Breast epithelium (tissue), 4 donors: ENCODE measurements around the gene HOPX. TPM values are rescaled to one million over a fixed set of nuclear protein-coding genes. Genes with fewer than 3 reads are reported as not detected.

Experiments
- DNase-seq, 2 donors: peaks; one replicate each; pipeline ENCODE4 v3.0.0-alpha.2; 2019; ENCODE audit warnings: low spot score in 2 of 2
- H3K27ac ChIP-seq, 2 donors: fragments of 200-600 bp; sonication (generic) in 1 of 2; one replicate each; pipeline ENCODE4 v1.5.1; 2016 to 2019; ENCODE audit warnings: mild to moderate bottlenecking in 1 of 2
- H3K27me3 ChIP-seq, 2 donors: fragments of 200-600 bp; sonication (generic) in 1 of 2; one replicate each; pipeline versions ENCODE4 v1.5.1 to v1.6.0; 2017 to 2019; ENCODE audit warnings: control low read depth in 1 of 2, mild to moderate bottlenecking in 1 of 2
- H3K36me3 ChIP-seq: fragments of 200-600 bp; one replicate; pipeline ENCODE4 v1.5.1; 2019
- H3K4me1 ChIP-seq, 2 donors: fragments of 200-600 bp; sonication (generic); one replicate each; pipeline ENCODE4 v1.5.1; 2016 to 2019; ENCODE audit warnings: control low read depth in 1 of 2
- H3K4me3 ChIP-seq, 3 donors: fragments of 200-600 bp; sonication (generic); 1 replicate in 2 of 3; 2 replicates in 1 of 3; pipeline ENCODE4 v1.5.1; 2016 to 2019; ENCODE audit warnings: mild to moderate bottlenecking in 3 of 3, moderate library complexity in 2 of 3
- H3K9me3 ChIP-seq, 2 donors: fragments of 200-600 bp; sonication (generic) in 1 of 2; one replicate each; pipeline ENCODE4 v1.5.1; 2016 to 2019; ENCODE audit warnings: control low read depth in 1 of 2
- POLR2A ChIP-seq: fragments of 450-650 bp; IDR thresholded peaks from one replicate; pipeline ENCODE4 v1.6.1; 2016; ENCODE audit warnings: antibody characterized with exemption, mild to moderate bottlenecking, moderate library complexity
- POLR2AphosphoS5 ChIP-seq, 3 donors: sonication (generic); formaldehyde crosslinking; IDR thresholded peaks; one replicate each; pipeline ENCODE4 v1.6.1; 2017; ENCODE audit warnings: antibody characterized with exemption in 3 of 3
- intact Hi-C: fragments of 100-400 bp; cut with DNase I; formaldehyde crosslinking; loops from one replicate; pipeline ENCODE4 v1.15.1; 2023; ENCODE audit warnings: low total_unique reads
- total RNA-seq, 3 donors: library from RNA; depleted of rRNA; stranded (reverse); fragments of >200 nt; gene quantifications; one replicate each; pipeline ENCODE4 v1.1.0, GENCODE V29; 2016
- TF ChIP-seq, protein P1 (sequence below), 3 donors: fragments of 450-650 bp; IDR thresholded peaks; one replicate each; pipeline ENCODE4 v1.5.1; 2016 to 2017; ENCODE audit warnings: antibody characterized with exemption in 3 of 3, mild to moderate bottlenecking in 3 of 3, moderate library complexity in 3 of 3

Gene HOPX
- total RNA-seq, 3 donors from 2014 or later = 3.8 to 9.8 (median 4.8) TPM

DNA sequence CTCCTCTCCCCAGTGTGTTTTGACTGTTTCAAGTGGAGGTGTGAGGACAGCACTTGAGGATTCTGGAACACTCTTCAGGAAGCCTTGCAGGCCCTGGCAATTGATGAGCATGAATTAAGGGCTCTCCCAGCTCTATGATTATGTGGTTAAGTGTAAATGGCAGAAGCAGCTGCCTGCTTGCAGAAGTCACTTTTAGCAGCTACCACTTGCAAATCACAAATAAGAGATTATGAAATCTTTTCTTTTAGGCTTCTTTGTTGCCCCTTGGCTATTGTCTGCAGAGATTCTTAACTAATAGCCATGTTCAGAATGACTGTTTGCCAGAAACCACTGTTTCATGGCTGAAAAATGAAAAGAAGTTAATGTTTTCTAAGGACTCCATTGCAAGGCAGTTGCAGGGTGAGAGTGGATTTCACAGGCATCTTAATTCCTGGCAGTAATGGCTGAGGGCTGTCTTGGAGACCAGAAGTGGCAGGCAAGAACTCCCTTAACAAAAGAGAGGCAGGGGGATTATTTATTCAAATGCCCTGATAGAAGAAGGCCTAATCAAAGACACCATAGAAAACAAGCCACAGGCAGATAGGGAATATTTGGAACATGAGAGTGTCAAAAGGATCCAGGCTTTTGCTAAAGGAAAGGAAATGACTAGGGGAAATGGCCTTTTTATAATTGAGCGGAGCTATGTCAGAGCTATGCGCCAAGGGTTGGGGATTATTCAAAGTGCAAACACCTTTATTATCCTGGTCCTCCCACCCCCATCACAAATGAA lies 8.3 kb upstream of the HOPX start:
- intact Hi-C loops = no loop called here

DNA sequence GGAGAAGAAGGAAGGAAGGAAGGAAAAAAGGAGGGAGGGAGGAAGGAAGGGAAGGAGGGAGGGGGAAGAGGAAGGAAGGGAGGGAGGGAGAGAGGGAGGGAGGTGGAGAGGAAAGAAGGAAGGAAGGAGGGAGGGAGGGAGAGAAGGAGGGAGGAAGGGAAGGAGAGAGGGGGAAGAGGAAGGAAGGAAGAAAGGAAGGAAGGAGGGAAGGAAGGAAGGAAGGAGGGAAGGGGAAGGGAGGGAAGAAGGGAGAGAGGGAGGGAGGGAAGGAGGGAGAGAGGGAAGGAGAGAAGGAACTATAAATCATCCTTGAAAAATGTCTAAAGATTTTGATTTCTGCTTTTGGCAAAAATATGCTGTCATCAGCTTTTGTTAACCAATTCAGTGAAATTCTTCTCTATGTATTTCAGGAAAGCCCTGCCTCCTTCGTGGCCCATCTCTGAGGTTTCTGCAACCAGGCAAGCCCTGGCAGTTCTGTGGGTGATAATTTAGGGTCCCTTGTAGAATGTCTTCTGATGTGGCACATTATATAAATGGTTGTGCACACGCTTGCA lies 7.1 kb upstream of the HOPX start:
- H3K9me3 ChIP-seq = no peaks in the 10 kb centered on the region
- TF ChIP-seq POLR2AphosphoS5 (IDR thresholded peaks at IDR 0.05) (no peak), POLR2A (no peak)
- TF ChIP-seq, protein P1, sequence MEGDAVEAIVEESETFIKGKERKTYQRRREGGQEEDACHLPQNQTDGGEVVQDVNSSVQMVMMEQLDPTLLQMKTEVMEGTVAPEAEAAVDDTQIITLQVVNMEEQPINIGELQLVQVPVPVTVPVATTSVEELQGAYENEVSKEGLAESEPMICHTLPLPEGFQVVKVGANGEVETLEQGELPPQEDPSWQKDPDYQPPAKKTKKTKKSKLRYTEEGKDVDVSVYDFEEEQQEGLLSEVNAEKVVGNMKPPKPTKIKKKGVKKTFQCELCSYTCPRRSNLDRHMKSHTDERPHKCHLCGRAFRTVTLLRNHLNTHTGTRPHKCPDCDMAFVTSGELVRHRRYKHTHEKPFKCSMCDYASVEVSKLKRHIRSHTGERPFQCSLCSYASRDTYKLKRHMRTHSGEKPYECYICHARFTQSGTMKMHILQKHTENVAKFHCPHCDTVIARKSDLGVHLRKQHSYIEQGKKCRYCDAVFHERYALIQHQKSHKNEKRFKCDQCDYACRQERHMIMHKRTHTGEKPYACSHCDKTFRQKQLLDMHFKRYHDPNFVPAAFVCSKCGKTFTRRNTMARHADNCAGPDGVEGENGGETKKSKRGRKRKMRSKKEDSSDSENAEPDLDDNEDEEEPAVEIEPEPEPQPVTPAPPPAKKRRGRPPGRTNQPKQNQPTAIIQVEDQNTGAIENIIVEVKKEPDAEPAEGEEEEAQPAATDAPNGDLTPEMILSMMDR (IDR thresholded peaks at IDR 0.05) = no peak
- no peaks in the 10 kb centered on the region for H3K27me3 ChIP-seq
- intact Hi-C loops = no loop called here
- no peak overlapping the region for H3K27ac ChIP-seq
- H3K36me3 ChIP-seq = no peaks in the 10 kb centered on the region
- H3K4me1 ChIP-seq = no peaks in the 10 kb centered on the region
- H3K4me3 ChIP-seq = no peak overlapping the region
- no peak for DNase-seq

More for the DNA sequence above, 8.3 kb upstream of the HOPX start:
- H3K36me3 ChIP-seq = no peaks in the 10 kb centered on the region
- H3K4me1 ChIP-seq = no peaks in the 10 kb centered on the region
- TF ChIP-seq, protein P1 (IDR thresholded peaks at IDR 0.05) = no peak
- no peak for TF ChIP-seq POLR2AphosphoS5 (IDR thresholded peaks at IDR 0.05)
- TF ChIP-seq POLR2A = no peak
- no peaks in the 10 kb centered on the region for H3K27me3 ChIP-seq
- no peak for DNase-seq
- H3K9me3 ChIP-seq = no peaks in the 10 kb centered on the region
- H3K27ac ChIP-seq = no peak overlapping the region
- no peak overlapping the region for H3K4me3 ChIP-seq

DNA sequence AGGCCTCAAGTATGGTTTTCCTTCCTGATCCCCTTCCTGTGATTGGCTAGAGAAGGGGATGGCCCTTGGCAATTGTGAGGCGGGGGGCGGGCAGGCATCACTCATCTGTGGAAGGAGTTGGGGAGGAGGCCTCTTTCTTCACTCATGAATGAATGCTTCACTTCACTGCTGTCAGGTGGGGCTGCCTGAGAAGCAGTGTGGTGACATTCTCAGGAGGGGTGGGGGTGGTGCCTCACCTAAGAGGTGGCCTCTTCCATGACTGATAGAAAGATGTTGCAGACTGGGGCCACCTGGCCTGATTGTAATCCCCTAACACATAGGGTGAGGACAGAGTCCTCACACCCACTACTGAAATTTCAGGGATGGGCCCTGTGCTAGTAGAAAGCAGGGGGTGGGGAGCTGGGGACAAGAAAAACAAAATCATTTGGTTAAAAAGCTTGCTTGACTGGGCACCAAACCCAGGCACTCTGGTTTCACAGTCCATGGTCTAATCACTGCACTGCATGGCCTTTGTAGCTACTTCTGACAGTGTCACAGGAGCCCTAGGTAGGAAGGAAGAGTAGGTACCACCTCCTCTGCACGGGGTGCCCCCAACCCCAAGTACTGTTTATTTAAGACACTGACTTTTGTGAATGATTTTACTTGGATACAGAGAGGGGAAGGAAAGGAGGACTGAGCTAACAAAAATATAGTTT lies 5.6 kb upstream of the HOPX start:
- no peak for DNase-seq
- no peaks in the 10 kb centered on the region for H3K36me3 ChIP-seq
- intact Hi-C loops = no loop called here
- no peak overlapping the region for H3K27ac ChIP-seq
- no peak overlapping the region for H3K4me3 ChIP-seq
- no peaks in the 10 kb centered on the region for H3K4me1 ChIP-seq
- H3K9me3 ChIP-seq = no peaks in the 10 kb centered on the region
- TF ChIP-seq POLR2AphosphoS5 (IDR thresholded peaks at IDR 0.05) (no peak), POLR2A (no peak)
- TF ChIP-seq, protein P1 (IDR thresholded peaks at IDR 0.05) = no peak
- no peaks in the 10 kb centered on the region for H3K27me3 ChIP-seq

DNA sequence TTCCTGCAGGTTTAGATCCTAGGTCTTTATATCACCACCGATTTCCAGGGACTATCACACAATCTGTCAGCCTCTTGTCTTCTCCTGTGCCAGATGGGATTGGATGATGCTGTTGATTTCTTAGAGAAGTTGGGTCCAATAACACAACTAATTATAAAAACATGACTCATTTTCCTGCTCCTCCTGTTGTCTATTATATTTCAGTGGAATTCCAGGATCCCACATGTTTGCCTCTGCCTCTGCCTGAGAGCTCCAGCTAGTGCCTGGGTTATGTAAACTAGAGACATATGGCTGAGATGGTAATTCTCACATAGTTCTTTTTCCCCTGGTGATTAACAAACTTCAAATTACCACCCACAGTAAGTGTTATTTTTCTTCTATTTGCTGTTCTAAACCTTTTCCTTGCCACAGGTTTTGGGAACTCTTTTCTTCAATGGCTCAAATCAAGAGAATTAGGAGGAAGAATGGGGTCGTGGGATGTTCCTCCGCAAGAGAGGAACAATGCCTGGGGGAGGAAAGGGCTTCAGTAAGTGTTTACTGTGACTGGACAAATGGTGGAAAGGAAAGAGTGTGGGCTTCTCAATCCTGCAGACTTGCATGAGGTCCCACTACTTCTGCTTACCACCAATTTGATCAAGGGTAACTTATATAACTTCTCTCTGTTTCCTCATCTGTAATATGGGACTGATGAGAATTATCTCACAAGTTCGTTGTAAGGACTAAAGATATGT lies 3.4 kb upstream of the HOPX start:
- no peaks in the 10 kb centered on the region for H3K27me3 ChIP-seq
- no peaks in the 10 kb centered on the region for H3K9me3 ChIP-seq
- no peaks in the 10 kb centered on the region for H3K36me3 ChIP-seq
- H3K4me3 ChIP-seq = no peak overlapping the region
- no peaks in the 10 kb centered on the region for H3K4me1 ChIP-seq
- TF ChIP-seq POLR2A = no peak
- TF ChIP-seq, protein P1 (IDR thresholded peaks at IDR 0.05) = no peak
- TF ChIP-seq POLR2AphosphoS5 (IDR thresholded peaks at IDR 0.05) = no peak
- H3K27ac ChIP-seq = no peak overlapping the region
- intact Hi-C loops = no loop called here
- DNase-seq = no peak
